H9 (cell line): ENCODE data around the gene ZFP64. TPM values are rescaled to one million over a fixed set of nuclear protein-coding genes. Genes with fewer than 3 reads are reported as not detected.

Source experiments
- DNase-seq: peaks from one replicate; pipeline ENCODE4 v3.0.0-alpha.2; 2017
- H2AFZ ChIP-seq: one replicate; pipeline ENCODE4 v1.6.1; 2013; ENCODE audit warnings: mild to moderate bottlenecking, low read length, control low read depth, moderate library complexity
- H2AK5ac ChIP-seq: 2 replicates; pipeline ENCODE4 v1.6.1; 2013; ENCODE audit warnings: low read length, control low read depth, mixed read lengths; ENCODE audit not compliant: insufficient read length
- H2BK120ac ChIP-seq: one replicate; pipeline ENCODE4 v1.6.1; 2013; ENCODE audit warnings: low read depth, mild to moderate bottlenecking, low read length, control low read depth, inconsistent platforms; ENCODE audit not compliant: poor library complexity, severe bottlenecking
- H2BK12ac ChIP-seq: 2 replicates; pipeline ENCODE4 v1.6.1; 2013; ENCODE audit warnings: low read length, control low read depth, mixed read lengths, low read depth; ENCODE audit not compliant: insufficient read length
- H2BK15ac ChIP-seq: 2 replicates; pipeline ENCODE4 v1.6.1; 2013; ENCODE audit warnings: low read depth, low read length, control low read depth
- H2BK20ac ChIP-seq: one replicate; pipeline ENCODE4 v1.6.1; 2013; ENCODE audit warnings: low read depth, mild to moderate bottlenecking, low read length, control low read depth, inconsistent platforms; ENCODE audit not compliant: poor library complexity, severe bottlenecking
- H2BK5ac ChIP-seq: 2 replicates; pipeline ENCODE4 v1.6.1; 2013; ENCODE audit warnings: low read length, control low read depth, mixed read lengths; ENCODE audit not compliant: insufficient read length
- H3K14ac ChIP-seq: 2 replicates; pipeline ENCODE4 v1.6.1; 2013; ENCODE audit warnings: low read length, control low read depth; ENCODE audit not compliant: insufficient read depth
- H3K18ac ChIP-seq: 2 replicates; pipeline ENCODE4 v1.6.1; 2013; ENCODE audit warnings: low read depth, mild to moderate bottlenecking, mixed read lengths, low read length, control low read depth; ENCODE audit not compliant: insufficient read length
- H3K23ac ChIP-seq: 2 replicates; pipeline ENCODE4 v1.6.1; 2013; ENCODE audit warnings: low read length, control low read depth, mixed read lengths, low read depth; ENCODE audit not compliant: insufficient read length
- H3K23me2 ChIP-seq: 2 replicates; pipeline ENCODE4 v1.6.1; 2013; ENCODE audit warnings: low read depth, mild to moderate bottlenecking, mixed read lengths, low read length, control low read depth; ENCODE audit not compliant: insufficient read length, poor library complexity, severe bottlenecking
- H3K27ac ChIP-seq: 2 replicates; pipeline ENCODE4 v1.5.1; 2013; ENCODE audit warnings: low read length, control low read depth, mixed read lengths, low read depth; ENCODE audit not compliant: insufficient read length
- H3K27me3 ChIP-seq: 2 replicates; pipeline ENCODE4 v1.6.1; 2013; ENCODE audit warnings: low read length, control low read depth, inconsistent platforms; ENCODE audit not compliant: insufficient read depth
- H3K4ac ChIP-seq: 2 replicates; pipeline ENCODE4 v1.6.1; 2013; ENCODE audit warnings: low read depth, mild to moderate bottlenecking, control low read depth, inconsistent platforms, low read length, moderate library complexity
- H3K4me1 ChIP-seq: 2 replicates; pipeline ENCODE4 v1.6.1; 2013; ENCODE audit warnings: low read length, control low read depth, inconsistent platforms; ENCODE audit not compliant: insufficient read depth
- H3K4me2 ChIP-seq: 2 replicates; pipeline ENCODE4 v1.6.1; 2013; ENCODE audit warnings: low read length, control low read depth, mixed read lengths; ENCODE audit not compliant: insufficient read length, insufficient read depth
- H3K56ac ChIP-seq: 2 replicates; pipeline ENCODE4 v1.6.1; 2013; ENCODE audit warnings: low read depth, mild to moderate bottlenecking, mixed read lengths, low read length, control low read depth; ENCODE audit not compliant: insufficient read length
- H3K79me1 ChIP-seq: 2 replicates; pipeline ENCODE4 v1.6.1; 2013; ENCODE audit warnings: low read depth, mild to moderate bottlenecking, moderate library complexity, low read length, control low read depth, inconsistent platforms; ENCODE audit not compliant: insufficient read depth, poor library complexity, severe bottlenecking
- H3K79me2 ChIP-seq: 2 replicates; pipeline ENCODE4 v1.6.1; 2013; ENCODE audit warnings: low read length, control low read depth, inconsistent platforms; ENCODE audit not compliant: insufficient read depth
- H3K9ac ChIP-seq: 2 replicates; pipeline ENCODE4 v1.6.1; 2013; ENCODE audit warnings: low read length, control low read depth, mixed read lengths; ENCODE audit not compliant: insufficient read length; ENCODE audit errors: extremely low read depth
- H3K9me3 ChIP-seq: one replicate; pipeline ENCODE4 v1.6.1; 2013; ENCODE audit warnings: low read depth, low read length, inconsistent platforms; ENCODE audit not compliant: control insufficient read depth
- H3T11ph ChIP-seq: one replicate; pipeline ENCODE4 v1.6.1; 2013; ENCODE audit warnings: mild to moderate bottlenecking, low read length, control low read depth, inconsistent platforms
- H4K20me1 ChIP-seq: one replicate; pipeline ENCODE4 v1.6.1; 2013; ENCODE audit not compliant: control insufficient read depth, insufficient read length, insufficient read depth
- H4K5ac ChIP-seq: 2 replicates; pipeline ENCODE4 v1.6.1; 2013; ENCODE audit warnings: low read depth, mild to moderate bottlenecking, mixed read lengths, low read length, control low read depth; ENCODE audit not compliant: insufficient read length
- H4K8ac ChIP-seq: replicated peaks from 2 replicates; pipeline ENCODE4 v1.6.1; 2013; ENCODE audit warnings: low read length, control low read depth, mixed read lengths, low read depth; ENCODE audit not compliant: insufficient read length
- H4K91ac ChIP-seq: 2 replicates; pipeline ENCODE4 v1.6.1; 2013; ENCODE audit warnings: low read depth, mild to moderate bottlenecking, moderate library complexity, mixed read lengths, low read length, control low read depth; ENCODE audit not compliant: insufficient read length
- H3K27ac Mint-ChIP-seq, 3 experiments: 2 replicates in 2 of 3; 3 replicates in 1 of 3; pipeline ENCODE4 v1.8.0; 2020 to 2021; ENCODE audit warnings: mixed read lengths in 3 of 3, mild to moderate bottlenecking in 1 of 3, moderate library complexity in 1 of 3
- H3K27me3 Mint-ChIP-seq: 2 replicates; pipeline ENCODE4 v1.8.0; 2021; ENCODE audit warnings: low read depth, mild to moderate bottlenecking, moderate library complexity, mixed read lengths
- H3K36me3 Mint-ChIP-seq, 3 experiments: 2 replicates in 2 of 3; 3 replicates in 1 of 3; pipeline ENCODE4 v1.8.0; 2020 to 2021; ENCODE audit warnings: low read depth in 3 of 3, mixed read lengths in 3 of 3; ENCODE audit not compliant: insufficient read depth in 1 of 3
- H3K4me1 Mint-ChIP-seq, 2 experiments: 2 replicates each; pipeline ENCODE4 v1.8.0; 2020; ENCODE audit warnings: mixed read lengths in 2 of 2
- H3K4me3 Mint-ChIP-seq, 2 experiments: 2 replicates in 1 of 2; 3 replicates in 1 of 2; pipeline ENCODE4 v1.8.0; 2020 to 2021; ENCODE audit warnings: mild to moderate bottlenecking in 2 of 2, mixed read lengths in 2 of 2, moderate library complexity in 1 of 2
- H3K9me3 Mint-ChIP-seq, 2 experiments: 2 replicates in 1 of 2; 3 replicates in 1 of 2; pipeline ENCODE4 v1.8.0; 2020; ENCODE audit warnings: mild to moderate bottlenecking in 2 of 2, mixed read lengths in 2 of 2, moderate library complexity in 1 of 2
- WGBS: extraction: QIAGEN DNeasy Blood & Tissue Kit; methylation state at CpG from one replicate; pipeline ENCODE4 v1.1.7; 2013; ENCODE audit warnings: missing lambda C conversion rate, low lambda C conversion rate, mixed read lengths; ENCODE audit not compliant: insufficient read length; ENCODE audit errors: extremely low coverage; 5-methylcytosine and 5-hydroxymethylcytosine counted together
- total RNA-seq: library from RNA; stranded (reverse); gene quantifications from 2 replicates; pipeline ENCODE4 v1.2.1, GENCODE V29; 2021
- TF ChIP-seq, protein P1 (sequence below): fragments of 200-600 bp; sonication (generic); conservative IDR thresholded peaks from 3 replicates; pipeline ENCODE4 v1.8.0; 2021; ENCODE audit warnings: antibody characterized with exemption, mild to moderate bottlenecking

The ZFP64 gene
- total RNA-seq, 1 experiment from 2014 or later: 29.2 TPM

DNA sequence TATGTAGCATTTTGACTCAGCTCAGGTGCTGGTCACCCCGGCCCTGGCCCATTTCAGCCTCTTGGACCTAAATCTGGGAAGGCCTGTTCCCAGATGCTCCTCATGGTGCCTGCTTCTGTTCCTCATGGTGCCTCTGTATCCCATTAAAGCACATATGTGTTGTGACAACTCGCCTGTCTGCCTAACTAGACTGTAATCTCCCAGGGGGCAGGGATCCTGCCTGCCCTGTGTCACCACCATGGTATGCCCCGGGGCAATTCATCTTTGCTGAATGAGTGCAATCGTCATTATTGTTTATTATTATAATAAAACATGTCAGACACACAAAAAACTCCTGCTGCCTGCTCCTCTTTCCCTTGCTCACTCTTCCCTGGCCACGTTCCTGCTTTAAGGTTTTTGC lies 62.0 kb downstream of the ZFP64 start:
- Histone ChIP-seq H2BK15ac (no peak overlapping the region), H3K4me2 (no peak overlapping the region), H3T11ph (no peak overlapping the region), H3K27ac (no peak overlapping the region), H3K56ac (no peak overlapping the region), H4K5ac (no peak overlapping the region), H2BK120ac (no peak overlapping the region), H3K4me1 (no peaks in the 10 kb centered on the region), H2AK5ac (no peak overlapping the region), H2BK20ac (no peak overlapping the region), H3K79me1 (no peaks in the 10 kb centered on the region), H3K9me3 (no peaks in the 10 kb centered on the region), H2AFZ (no peak overlapping the region), H3K9ac (no peak overlapping the region), H3K18ac (no peak overlapping the region), H3K23me2 (no peaks in the 10 kb centered on the region), H2BK5ac (no peak overlapping the region), H4K91ac (no peak overlapping the region), H3K14ac (no peak overlapping the region), H2BK12ac (no peak overlapping the region), H3K4ac (no peak overlapping the region), H4K8ac (no peak overlapping the region), H3K79me2 (no peaks in the 10 kb centered on the region), H3K23ac (no peak overlapping the region), H3K27me3 (no peaks in the 10 kb centered on the region), H4K20me1 (no peaks in the 10 kb centered on the region)
- H3K36me3 Mint-ChIP-seq: no peaks in the 10 kb centered on the region; a peak in 1 of 7 replicates
- H3K9me3 Mint-ChIP-seq: peaks cover 3 to 4% of the 10 kb centered on the region in 2 experiments; a peak in 2 of 5 replicates
- no peak overlapping the region; a peak in 1 of 7 replicates for H3K27ac Mint-ChIP-seq
- TF ChIP-seq, protein P1, sequence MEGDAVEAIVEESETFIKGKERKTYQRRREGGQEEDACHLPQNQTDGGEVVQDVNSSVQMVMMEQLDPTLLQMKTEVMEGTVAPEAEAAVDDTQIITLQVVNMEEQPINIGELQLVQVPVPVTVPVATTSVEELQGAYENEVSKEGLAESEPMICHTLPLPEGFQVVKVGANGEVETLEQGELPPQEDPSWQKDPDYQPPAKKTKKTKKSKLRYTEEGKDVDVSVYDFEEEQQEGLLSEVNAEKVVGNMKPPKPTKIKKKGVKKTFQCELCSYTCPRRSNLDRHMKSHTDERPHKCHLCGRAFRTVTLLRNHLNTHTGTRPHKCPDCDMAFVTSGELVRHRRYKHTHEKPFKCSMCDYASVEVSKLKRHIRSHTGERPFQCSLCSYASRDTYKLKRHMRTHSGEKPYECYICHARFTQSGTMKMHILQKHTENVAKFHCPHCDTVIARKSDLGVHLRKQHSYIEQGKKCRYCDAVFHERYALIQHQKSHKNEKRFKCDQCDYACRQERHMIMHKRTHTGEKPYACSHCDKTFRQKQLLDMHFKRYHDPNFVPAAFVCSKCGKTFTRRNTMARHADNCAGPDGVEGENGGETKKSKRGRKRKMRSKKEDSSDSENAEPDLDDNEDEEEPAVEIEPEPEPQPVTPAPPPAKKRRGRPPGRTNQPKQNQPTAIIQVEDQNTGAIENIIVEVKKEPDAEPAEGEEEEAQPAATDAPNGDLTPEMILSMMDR: no peak
- no peak for DNase-seq
- WGBS: no CpG with 5 or more reads among the region's 5 CpGs
- H3K4me1 Mint-ChIP-seq: no peaks in the 10 kb centered on the region
- no peaks in the 10 kb centered on the region for H3K27me3 Mint-ChIP-seq
- no peak overlapping the region for H3K4me3 Mint-ChIP-seq
